GM19438 (cell line): ENCODE results near the gene PLCB2.

Experiments
- ATAC-seq: cut with Tn5 transposase; IDR thresholded peaks from one replicate; pipeline ENCODE4 v1.9.1; 2021; ENCODE audit warnings: low read depth; ENCODE audit not compliant: unreplicated experiment

PLCB2 gene

DNA sequence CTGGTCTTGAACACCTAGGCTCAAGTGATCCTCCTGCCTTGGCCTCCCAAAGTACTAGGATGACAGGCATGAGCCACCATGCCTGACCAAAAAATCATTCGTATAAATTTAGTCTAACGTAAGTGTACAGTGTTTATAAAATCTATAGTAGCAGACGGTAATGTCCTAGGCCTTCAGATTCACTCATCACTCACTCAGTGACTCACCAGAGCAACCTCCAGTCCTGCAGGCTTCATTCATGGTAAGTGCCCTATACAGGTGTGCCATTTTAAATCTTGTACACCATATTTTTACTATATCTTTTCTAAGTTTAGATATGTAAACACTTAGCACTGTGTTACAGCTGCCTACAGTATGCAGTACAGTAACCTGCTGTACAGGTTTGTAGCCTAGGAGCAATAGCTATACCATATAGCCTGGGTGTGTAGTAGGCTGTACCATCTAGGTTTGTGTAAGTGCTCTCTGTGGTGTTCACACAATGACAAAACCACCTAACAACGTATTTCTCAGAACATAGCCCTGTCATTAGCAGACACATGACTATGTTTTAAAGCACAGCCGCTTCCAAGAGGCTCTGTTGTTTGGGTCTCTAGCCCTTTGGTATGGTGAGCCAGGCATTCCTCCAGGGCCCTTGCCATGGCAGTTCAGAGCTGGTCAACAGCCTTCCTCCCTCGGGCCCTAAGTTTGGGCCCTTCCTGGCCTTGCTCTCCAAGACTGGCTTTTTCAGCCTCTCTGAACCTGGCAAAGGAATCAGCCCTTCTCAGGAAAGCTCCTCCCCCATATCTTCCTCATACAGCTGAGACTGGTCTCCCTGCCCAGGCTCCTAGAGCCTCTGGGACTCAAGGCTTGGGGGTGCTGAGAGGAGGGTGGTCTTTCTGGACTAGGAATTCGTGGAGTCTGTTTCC, 34.9 kb upstream of the PLCB2 start:
- ATAC-seq, result no peak

DNA sequence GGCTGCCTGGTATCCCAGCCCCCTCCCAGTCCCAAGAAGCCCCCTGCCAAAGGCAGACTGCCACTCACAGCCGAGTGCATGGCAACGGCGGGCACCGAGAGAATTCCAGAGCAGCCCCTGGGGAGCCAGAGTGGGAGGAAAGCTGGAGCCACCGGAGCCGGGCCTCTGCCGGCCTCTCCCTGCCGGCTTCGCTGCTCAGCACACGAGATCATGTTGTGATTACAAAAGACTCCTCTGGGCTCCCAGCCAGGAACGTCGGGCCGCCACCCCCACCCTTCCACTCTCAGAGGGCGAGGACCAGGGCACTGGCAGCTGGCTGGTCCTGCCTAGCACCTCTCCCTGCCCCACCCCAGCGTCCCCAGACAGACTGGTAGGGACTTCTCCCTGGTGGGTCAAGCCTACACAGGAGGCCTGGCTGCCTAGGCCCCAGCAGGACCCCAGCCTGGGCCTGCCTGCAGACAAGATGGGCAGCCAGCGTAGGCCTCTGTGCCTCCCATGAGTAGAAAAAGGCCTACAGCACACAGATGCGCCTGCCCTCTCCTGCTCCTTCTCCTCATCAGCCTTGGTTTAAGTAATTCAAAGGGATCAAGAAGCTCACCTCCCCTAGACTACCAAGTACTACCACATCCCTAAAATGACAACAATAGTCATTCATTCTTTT, 33.1 kb upstream of the PLCB2 start, which contains the start of gene CCDC9B:
TSS of gene CCDC9B (minus strand) at position 200 of the 661 bp plus-strand sequence. CDS start at position 80, 120 bp downstream.
- ATAC-seq, result no peak

DNA sequence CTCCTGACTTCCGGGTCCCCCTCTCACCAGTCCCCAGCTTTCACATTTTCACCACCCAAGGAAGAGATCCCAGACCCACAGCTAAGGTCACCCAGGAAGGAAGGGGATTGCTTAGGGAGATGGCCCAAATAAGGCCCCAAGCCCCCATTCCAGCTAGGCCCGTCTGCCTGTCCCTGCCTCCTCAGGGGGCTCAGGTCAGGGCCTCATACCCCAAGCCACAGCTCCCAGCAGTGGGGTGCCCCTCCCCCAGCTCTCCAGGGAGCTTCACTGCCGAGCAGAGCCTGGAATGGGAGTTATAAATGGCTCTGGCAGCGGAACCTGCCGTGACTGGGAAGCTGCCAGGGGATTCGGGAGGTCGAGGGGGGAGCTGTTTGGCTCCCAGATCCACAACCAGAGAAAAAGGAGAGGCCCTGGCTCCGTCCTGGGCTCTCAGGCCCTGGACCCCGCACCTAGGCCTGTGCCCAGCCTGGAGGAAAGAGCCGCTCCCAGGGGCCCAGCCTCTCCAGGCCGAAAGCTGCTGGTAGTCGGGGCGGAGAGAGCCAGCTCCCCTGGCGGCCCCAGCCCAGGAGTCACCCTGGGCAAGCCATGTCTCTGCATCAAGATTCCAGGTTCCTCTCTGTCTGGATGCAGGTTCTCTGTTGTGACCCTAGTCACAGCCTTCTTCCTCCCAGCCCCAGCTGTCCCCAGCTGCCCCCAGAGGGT, 32.5 kb upstream of the PLCB2 start:
- ATAC-seq, result no peak

DNA sequence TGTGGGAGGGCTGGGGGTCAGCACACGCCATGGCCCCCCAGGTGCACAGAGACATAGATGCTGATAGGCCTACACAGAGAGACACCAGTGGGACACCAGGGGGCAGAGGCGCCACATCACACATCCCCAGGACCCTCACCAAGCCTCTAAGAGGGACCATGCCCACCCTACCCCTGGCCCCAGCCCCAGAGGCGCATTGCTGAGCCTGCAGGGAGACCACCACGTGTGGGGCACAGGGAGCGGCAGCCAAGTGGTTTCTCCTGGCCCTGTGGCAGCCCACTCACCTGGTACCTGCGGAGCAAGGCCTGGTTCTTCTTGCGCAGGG, 31.8 kb upstream of the PLCB2 start:
- ATAC-seq, result no peak

DNA sequence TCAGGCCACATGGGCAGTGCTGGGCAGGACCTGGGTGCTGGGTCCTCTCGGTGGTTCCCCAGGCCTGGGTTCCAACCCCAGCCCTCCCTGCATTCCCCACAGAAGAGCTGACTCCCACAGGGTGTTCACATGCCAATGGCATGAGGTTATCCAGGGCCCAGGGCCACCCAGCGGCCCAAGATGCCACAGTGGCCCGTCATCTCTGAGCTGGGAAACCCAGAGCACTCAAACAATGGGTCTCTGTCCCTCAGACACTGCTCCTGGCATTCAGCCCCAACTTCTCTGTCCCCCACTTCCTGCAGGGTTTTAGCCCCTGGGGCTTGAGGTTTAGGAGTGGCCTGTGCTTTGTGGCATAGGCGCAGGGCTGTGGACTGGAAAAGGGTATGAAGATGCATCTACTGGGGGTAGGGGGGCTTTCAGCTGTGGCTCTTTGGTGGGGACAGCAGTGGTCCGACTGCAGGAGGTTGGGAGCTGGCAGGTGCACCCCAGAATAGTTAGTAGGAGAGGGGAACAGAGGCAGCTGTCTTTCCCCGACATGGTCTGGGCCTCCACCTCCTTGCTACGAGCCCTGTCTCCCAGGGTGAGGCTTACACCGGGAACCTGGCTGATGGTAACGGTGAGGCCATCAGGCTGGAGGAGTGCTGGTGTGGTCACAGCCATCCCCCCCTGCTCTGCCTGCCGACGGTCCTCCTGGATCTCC, 31.3 kb upstream of the PLCB2 start:
- no peak for ATAC-seq

DNA sequence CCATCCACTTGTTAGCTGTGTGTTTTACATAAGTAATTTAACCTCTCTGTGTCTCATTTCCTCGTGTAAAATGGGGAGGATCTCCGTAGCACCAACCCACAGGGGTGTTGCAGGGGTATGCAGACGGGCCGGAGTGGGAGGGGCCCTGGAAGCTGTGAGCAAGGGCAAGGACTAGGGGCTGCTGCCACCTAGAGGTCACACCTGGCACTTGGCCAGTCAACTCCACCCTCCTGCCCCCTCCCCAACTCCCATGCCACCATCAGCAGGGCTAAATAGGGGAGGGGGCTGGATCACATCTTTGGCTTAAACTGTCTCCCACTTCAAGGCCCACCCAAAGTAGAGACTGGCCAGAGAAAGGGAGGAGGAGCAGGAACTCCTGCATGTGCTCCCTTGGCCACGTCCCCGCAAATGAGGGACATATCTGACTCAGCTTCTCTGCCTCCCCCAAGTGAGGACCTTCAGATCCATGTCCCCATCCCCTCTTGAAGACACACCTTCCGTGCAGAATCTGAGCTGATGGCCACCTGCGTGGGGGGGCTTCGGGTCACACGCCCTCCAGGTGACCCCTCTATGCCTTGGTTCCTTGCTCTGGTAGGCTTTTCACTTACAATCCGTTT, 30.4 kb upstream of the PLCB2 start:
- no peak for ATAC-seq

DNA sequence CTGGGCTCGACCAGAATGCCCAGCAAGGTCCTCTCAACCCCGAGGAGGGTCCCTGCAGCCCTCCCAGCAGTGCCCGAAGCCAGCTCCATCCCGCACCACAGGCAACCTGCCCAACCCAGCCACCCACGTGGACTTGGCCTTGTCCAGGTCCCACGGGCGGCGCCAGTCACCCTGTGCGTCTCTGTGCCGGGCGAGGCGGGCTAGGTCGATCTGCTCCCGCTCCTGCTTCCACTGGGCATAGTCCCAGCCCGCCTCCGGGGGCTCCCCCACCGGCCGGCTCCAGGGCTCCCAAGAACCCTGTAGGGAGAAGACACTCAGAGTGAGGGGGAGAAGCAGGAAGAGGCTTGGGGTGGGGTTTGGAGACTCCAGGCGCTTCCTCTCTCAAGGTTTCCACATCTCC, 29.9 kb upstream of the PLCB2 start:
- no peak for ATAC-seq

DNA sequence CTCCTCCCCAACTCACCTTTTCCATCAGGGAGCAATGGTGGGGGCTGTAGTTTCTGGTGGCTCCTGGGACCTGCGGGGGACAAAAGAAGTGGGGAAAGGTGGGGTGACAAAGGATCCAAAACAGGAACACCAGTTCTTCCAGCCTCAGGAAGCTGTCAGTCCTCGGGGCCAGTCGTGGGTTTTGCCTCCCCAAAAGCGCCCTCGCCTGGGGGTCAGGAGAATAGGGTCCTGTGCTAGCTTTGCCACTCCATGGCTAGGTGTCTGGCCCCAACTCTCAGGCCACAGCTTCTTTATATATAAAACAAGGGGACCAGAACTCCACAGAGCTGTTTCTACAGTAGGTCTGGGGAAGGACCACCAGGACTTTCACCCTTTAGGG, 29.0 kb upstream of the PLCB2 start:
- no peak for ATAC-seq

DNA sequence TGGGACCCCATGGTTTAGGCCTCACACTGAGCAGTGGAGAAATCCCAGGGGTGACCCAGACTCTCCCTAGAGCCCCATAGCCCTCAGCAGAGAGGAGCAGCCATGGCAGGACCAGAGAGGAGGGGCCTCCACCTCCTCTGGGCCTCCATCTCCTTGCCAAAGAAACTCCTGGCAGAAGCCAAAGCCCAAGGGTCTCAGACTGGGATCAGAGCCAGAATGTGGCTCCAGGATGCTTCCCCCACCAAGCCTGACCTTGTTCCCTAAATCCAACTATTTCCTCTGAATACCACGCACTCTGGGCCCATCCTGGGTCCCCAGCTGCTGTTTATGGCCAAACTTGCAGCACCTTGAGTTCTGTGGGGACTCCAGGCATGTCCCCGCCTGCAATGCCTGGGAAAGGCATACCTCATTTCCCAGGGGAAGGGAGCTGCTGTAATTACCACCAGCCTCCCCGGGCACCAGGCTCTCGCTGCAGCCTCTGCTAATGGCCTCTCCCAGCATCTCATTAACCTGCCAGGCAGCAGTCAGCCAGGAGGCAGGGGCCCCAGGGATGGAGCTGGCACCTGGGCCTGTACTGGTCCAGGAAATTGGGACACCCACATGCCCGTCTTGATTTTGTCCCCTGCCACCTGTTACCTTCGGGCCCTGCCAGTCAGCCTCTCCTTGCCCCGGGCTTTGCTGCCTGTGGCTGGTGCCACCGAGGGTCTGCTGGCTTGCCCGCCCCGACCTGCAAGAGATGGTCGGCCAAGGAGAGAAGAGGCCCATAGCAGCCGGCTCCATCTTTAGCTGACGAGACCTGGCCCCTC, 28.4 kb upstream of the PLCB2 start:
- no peak for ATAC-seq

DNA sequence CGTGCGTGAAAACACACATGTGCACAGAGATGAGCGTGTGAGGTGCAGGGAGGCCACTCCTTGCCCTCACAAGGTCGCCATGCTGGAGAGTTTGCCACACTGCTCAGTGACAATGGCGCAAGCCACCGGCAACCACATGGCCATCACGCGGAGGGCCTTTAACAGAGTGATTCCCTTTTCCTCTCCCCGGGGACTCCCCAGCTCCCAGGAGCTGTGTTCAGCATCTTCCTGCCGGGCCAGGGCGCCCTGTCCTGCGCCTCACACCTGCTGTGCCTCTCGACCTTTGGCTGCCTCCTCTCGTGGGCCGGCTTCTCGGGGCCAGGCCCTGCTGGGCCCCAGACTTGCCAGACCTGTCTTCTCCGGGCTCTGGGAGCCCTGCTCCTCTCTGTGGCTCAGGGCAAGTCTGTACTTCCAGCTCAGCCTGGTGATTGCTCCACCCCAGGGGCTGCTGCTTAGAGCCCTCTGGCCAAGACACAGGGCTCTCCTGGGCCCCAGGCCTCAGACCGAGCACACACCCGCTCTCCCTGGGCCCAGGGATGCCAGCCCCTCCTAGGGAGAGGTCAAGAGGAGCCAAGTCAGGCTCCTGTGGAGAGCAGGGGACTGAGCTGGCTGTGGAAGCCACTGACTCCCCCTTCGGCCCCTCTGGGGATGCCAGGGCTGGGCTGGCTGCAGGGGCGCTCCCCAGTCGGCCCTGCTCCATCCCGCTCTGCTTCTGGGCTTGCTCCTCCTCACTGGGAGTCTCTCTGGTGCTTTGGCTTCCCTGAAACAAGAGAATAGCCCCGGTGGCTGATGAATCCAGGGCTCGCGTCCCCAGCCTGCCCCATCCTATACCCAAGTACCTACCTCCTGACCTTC, 27.4 kb upstream of the PLCB2 start:
- no peak for ATAC-seq

DNA sequence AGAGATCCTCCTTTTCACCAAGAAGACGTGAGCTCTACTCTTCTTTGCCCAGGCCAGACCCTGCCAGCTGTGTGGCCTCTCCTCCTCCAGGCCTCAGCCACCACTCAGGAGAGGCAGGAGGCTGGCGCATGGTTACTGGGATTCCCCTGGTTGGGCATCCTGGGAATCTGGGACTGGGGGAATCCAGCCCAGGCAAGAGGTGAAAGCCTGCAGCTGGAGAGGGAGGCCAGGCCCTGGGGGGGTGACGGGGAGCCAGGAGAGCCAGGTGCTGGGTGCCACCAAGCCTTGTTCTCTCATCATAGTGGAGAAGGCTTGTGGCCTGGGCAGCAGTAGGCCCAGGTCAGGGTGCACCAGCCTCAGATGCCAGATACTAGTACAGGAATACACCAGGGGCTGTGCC, 26.8 kb upstream of the PLCB2 start:
- ATAC-seq, result no peak

DNA sequence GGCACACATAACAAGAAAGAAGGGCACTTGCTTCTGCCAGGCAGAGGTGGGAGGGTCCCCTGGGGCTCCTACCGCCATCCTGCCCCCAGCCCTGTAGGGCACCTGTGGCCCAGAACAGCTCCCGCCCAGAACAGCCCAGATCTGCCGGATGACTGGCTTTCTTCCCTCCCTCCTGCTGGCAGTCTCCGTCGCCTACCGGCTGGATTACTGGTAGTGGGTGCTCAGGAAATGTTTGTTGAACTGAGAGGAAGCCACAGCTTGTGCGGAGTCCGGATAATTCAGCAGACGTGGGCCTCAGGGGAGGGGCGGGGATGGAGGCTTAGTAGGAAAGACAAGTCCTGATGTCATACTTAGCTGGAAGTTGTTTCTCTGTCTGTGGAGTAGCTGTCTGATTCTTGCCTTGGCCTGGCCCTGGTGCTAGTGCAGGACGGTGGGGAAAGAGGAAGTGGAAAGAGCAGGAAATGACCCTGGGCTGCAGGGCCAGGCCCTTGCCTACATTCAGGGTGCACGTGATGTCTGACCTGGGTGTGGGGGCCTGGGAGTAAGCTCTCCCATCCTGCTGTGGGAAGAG, 26.3 kb upstream of the PLCB2 start:
- no peak for ATAC-seq

DNA sequence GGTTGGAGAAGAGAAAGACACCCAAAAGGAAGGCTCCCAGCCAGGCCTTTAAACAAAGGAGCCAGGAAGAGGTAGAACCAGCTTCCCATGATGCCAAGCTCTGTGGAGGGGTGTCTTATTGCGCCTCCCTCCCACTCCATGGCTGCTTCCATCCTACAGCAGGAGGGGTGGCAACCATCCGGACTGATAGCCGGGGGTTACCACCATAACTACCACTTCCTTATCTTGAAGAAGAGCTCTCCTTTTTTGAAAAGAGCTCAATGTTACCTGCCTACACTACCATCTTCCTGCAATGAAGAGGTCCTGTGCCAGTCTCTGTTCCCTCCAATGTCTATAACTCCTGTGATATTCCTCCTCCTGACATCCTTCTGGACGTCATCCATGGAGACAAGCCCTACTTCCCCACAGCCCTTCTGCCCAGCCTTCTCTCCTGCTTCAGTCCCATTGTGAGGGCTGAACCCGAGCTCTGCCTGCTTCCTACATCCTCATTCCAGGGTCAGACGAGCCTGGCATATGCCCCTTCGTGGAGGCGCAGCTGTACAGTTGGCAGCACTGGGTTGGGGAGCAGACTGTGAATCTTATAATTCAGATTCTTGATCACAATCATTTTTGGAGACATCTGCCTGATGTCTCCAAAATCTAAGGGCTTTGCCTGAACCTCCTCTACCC, 24.5 kb upstream of the PLCB2 start:
- no peak for ATAC-seq

DNA sequence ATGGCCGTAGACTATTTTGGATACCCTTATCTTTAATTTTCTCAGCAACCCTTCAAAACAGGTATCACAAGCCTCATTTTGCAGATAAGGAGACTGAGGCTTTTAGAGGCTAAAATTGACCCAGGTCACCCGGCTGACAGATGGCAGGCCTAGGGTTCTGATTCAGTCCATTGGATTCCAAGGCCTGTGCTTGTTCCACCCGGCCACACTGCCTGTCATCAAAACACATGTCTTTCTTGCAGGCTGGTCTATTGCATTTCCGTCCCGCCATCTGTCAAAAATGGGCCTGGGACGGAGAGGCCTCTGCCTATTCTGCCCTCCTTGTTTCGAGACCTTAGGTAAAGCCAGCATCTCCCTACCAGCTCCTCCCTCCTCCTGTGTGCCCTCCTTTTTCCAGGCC, 23.9 kb upstream of the PLCB2 start:
- no peak for ATAC-seq

DNA sequence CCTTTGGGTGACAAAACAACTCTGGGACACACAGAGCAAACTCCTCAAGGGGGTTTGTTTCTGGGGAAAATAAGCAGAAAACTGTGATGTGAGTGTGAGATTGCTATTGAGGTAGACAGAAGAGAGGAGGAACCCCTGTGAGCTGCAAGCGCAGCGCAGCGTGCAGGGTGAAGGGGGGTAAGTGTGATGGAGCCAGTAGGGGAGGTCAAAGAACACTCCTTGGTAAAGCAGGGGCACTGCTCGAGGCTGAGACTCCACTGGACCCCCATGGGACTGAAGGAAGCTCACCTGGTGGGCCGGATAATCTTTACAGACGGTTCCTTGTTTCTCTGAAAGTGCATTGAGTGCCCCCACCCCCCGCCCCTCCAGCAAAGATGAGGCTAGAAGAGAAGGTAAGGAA, 23.3 kb upstream of the PLCB2 start:
- ATAC-seq, result no peak

DNA sequence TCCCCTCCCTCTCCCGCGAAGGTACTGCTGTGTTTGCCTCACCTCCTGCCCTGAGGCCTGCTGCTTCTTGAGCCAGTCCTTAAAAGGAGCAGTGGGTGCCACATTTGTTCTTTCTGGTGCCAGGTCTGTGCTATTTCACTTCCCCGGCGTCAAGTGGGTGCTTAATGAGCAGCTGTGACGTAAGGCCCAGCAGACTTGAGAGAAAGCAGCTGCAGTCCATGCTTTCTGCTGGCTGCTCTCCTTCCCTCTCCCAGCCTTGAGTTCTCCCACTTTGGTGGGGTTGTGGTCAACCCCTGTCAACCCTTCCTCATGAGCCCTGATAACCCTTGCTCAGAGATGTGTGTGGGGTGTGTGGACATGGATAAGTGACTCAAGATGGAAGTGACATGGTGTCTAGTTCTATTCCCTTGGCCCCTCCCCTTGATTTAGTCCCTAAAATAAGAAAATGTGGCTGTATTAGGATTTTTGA, 22.7 kb upstream of the PLCB2 start:
- ATAC-seq, result no peak

DNA sequence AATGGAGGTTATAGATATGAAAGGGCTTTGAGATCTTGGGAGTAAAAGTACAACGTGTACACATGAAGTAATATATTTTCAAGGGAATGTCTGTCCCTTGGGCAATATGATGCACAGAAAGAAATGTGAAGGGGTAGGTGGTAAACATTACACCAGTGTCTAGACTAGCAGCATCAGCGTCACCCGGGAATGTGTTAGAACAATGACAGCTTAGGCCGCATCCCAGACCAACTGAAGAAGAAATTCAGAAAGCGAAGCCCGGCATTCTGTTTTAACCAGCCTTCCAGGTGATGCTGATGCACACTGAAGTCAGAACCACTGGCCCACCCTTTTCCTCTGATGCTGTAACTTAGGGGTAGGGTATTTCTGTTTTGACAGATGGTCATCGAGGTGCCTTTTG, 22.1 kb upstream of the PLCB2 start:
- no peak for ATAC-seq

DNA sequence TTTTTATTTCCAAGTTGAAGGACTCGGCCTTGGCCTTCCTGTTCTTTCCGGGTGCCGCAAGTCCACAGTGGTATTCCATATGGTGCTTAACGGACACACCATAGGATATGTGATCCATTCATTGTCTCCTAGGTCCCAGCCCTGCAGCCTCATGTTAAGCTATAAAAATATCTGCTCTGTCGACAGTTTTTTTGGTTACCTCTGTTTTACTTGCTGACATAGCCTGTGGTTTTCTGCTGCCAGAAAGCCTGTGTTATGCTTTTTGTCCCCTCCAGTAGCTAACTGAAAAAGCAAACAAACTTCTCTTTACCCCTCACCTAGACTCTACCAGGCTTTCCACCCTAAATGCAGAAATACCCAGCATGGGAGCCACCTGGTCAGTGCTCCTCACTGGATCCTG, 21.0 kb upstream of the PLCB2 start:
- ATAC-seq, result no peak
